Bone marrow (tissue), 2 donors: ENCODE measurements around the gene C2orf78.
"Not testable (repeated sequence)": the region's sequence is repeated elsewhere in the genome, so short reads cannot be mapped to it uniquely, and the experiment has no call there.

Source experiments
- DNase-seq, 2 donors: peaks; one replicate each; lab custom pipeline; 2025; lab: John Stamatoyannopoulos, UW

C2orf78 gene, protein sequence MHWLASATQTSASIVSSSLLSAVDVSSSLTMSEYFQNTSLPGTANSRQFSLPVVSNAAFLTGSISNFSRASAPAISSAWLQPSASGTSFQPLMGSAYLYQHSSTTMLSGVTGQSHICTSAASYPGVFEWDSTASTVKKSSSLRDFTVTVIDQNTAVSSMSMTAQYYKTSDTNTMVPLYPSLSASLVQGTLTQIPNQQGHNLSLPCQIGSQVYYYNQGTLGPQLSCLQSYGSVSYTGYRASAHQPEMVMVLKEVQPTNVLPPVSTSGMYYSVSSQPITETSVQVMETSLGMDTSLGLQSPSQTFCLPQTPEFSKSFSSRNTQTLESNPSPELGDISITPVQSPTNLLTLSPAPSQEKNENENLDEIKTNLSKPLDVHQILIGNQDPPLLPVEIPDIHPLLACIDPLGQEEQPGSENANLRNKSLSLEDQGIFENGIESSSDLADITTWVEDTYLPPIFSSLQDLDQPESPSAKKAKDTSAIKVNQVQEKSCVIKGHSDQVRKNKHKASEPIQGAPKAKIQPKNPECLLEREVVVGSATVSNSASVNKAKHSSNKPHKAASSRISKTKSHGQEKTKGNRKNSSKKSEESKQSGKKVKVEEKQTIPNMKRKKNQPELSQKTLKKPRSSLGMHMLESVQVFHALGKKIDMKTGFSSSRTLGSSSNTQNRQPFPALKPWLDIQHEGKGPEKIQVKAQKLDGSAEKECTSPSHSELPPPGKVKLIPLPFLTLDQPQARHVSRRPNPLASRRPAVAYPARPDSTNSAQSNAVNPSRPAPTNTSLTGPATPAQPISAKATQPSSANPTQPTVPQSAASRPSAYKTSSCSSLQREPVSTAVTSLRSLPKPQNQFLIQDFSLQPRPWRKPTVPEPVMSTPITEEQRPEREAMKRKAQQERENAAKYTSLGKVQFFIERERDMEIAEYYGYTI

DNA sequence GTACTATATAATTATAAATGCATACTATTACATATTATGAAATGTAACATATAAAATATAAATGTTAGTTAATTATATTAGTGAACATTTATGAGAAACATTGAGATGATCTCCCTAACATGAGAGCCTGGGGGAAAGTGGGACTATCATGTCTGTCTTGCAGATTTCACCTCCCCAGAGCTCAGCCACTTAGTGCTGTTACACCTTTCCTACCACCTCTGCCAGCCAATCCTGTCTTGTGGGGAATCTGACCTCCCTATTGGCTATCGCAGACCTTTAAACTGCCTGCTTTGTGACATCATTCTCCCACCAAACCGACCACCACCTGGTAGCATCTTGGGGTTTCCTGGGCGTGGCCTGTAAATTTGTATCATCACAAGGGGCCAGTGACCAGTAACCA, at the start of gene C2orf78:
TSS of gene C2orf78 (plus strand) at position 301 of the 400 bp plus-strand sequence. CDS start 127 bp downstream, outside the sequence.
- not testable (repeated sequence) for DNase-seq

DNA sequence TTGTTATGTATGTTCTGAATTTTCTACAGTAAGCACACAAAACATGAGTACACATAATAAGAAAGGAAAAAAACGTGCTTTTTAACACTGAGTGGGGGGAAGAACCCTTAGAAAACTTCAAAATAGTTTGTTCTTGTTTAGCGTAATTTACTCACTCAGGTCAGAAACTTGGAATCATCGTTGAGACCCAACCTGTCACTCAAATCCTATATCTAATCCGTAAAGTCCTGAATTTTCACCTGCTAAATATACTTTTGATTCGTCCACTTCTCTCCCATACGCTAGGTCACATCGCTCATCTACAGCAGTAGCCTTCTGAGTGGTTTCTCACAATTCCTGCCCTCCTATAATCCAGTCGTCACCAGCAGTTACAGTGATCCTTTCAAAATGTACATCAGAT, 47.6 kb upstream of the C2orf78 start:
- no peak for DNase-seq

DNA sequence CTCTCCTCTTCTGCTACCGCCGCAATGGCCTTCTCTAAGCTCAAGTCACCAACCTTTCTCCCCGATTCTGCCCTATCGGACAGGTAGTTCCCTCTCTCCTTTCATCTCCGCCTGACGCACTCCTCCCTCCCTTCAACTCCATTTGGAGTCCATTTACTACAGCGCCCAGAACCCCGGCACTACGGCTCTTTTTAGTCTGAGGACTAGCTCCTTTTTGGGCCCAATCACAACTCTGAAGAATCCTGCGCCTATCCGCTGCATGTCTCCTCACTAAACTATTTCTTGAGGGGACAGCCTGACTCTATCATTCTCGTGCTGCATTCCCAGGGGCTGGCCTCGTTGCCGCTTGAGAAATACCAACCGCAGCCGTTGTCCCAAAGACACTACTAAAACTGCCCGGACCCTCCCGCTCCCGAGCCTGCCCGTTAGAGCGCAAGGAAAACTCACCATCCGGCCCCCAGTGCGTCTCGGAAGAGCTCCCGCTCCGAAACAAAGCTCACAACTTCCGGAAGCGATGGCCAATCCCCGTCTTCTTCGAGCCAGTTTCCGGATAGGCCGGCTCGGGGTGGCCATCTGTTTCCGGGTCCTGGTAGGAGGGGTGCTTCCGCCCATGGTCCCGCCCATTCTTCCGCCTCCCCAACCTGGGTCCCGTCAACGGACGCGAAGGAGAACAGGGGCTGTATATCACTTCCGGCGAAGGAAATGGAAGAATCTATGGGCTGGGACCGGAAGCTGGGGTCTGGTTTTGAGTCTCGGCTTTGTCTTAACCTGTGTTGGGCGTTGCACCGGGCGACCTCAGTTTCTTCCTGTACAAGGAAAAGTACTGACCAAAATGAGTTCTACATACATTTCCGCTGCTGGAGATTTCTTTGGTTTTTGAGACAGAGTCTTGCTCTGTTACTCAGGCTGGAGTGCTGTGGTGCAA, 46.9 kb upstream of the C2orf78 start, which contains the start of gene TPRKB:
TSS of gene TPRKB (minus strand) at position 491 of the 925 bp plus-strand sequence. CDS start 2,776 bp downstream, outside the sequence.
- peak; percentile 78 to 91 for DNase-seq

DNA sequence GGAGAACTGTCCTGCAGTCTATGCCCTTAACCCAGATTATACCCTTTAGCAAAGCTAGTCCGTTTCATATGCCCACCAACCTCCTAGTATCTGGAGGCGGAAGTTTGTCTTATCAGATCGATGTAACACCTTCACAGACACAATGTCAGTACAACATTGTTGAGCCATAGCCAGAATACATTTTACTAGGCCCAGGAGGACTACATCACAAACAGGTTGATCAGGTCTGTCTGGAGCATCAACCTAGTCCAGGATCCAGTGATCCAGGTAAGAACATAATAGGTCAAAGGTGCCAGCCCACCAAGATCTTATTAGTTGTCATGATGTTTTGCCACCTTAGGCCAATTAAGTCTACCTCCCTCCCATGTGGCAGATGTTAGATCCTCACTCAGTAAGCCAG, 44.9 kb upstream of the C2orf78 start:
- DNase-seq: no peak

DNA sequence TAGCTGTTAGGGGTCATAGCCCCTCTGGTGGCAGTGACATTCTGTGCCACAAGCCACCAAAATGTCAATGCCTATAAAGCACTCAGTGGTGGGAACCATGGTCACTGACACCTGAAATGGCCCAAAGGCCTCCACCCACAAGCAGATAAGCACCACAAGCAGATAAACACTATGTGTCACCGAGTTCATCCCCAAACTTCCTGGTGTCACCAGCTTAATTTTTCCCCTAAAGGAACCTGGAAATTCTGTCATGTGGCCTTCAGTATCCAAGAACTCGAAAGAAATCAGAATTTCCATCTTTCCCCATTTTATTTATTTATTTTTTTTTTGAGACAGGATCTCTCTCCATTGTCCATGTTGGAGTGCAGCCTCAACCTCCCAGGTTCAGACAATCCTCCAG, 43.2 kb upstream of the C2orf78 start:
- no peak for DNase-seq

DNA sequence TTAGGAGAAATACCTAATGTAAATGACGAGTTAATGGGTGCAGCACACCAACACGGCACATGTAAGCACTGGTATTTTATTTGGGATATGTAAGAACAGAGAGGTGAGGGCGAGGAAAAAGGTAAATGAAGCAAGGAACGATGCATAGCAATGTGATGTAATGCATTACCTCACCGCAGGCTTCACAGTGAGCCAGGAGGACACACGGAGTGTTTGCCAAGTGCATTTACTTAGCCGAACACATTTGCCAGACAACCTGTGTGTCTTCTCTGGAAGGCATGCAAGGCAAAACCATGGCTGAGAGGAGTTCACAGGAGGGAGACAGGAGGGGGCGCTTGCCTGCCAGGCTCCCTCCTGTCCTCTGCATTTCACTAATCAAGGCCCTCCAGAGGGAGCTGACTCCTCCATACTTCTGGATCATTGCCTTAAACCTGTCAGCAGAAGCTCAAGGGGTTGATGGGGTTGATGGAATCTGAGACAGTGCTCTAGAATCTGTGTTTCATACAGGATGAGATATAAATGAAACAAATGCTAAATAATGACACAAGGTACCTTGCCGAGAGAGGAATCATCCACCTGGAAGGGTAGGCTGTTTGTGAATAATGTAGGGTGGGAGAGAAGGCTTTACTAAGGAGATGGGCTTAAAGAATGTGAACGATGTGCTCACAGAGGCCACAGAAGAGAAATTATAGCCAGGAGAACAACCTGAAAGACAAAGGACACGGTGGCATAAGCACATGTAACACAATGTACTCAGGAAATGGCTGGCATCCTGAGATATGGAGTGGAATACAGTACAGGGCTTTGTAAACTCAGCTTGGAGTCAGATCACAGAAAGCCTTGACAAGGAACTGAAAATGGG, 37.7 kb upstream of the C2orf78 start:
- DNase-seq: no peak

DNA sequence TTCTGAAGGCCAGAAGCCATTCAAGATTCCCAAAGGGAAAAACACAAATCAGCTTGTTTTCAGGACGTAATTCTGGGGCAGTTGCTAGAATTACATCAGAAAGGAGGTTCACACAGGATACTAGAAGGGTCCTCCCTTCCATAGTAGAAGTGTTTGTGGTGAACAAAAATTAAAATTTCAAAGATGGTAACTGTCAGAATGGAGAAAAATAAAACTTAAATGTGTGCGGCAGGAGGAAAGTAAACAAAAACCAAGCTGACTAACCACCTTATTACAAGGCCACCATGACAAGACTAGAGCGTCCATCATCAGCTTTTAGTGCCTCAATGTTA, 37.1 kb upstream of the C2orf78 start:
- DNase-seq: no peak

DNA sequence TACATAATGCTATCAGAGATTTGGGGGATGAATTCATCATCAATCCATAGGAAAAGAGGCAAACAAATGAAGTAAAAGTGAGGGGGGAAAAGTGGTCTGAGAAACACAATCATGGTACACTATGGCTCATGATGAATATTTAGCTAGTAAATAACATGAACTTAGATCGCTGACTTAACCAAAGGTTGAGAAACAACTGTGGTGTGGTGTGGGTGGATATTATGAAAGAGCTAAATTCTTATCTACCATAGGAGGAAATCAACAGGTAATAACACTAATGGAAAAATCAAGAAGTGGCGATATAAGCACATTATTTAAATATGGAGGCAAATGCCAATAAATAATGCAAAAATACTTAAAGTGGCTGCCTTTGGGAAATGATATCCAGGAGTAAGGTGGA, 34.7 kb upstream of the C2orf78 start:
- DNase-seq: no peak

DNA sequence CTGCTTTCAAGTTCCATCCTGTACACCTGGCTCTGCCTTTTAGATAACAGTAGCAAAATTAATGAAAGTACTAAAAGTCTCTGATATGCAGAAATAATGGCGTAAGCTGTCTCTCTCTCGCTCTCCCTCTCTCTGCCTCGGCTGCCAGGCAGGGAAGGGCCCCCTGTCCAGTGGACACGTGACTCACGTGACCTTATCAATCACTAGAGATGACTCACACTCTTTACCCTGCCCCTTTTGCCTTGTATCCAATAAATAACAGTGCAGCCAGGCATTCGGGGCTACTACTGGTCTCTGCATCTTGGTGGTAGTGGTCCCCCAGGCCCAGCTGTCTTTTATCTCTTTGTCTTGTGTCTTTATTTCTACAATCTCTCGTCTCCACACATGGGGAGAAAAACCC, 29.7 kb upstream of the C2orf78 start:
- DNase-seq: not testable (repeated sequence)

DNA sequence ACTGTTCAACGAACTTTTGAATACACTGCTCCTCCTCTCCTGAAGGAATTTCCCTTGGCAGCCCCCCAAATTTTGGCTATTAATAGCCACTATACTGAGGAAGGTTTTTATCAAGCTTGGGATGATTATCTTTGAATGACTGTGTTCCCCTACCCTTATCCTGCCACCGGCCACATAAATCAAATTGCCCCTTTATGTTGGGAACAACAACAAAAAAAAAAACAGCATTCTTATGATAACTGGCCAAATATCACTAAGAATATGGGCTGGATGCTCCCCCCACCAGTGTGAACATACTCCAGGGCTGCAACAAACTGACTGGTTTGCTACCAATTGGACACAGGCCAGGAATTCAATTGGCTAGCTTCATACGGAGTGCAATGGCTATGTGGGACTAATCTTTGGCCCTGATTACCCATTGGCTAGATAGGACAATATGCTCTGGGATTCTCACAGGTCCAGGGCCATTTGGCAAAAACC, 24.7 kb upstream of the C2orf78 start:
- no peak for DNase-seq

DNA sequence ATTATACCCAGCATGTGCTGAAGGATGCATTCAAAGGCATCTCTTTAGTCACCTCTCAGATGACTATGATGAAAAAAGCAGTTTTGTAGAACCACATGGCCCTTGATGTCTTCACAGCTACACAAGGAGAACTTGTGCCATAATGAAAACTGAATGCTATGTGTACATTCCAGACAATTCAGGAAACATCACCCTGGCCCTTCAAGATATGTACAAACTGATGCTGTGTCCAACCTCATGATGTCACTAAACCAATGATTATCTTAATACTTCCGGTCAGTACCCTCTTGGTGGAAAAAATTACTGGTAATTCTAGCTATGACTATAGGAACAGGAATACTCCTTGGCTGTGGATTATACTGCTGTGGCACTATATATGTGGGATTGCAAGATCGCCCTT, 24.1 kb upstream of the C2orf78 start:
- no peak for DNase-seq

DNA sequence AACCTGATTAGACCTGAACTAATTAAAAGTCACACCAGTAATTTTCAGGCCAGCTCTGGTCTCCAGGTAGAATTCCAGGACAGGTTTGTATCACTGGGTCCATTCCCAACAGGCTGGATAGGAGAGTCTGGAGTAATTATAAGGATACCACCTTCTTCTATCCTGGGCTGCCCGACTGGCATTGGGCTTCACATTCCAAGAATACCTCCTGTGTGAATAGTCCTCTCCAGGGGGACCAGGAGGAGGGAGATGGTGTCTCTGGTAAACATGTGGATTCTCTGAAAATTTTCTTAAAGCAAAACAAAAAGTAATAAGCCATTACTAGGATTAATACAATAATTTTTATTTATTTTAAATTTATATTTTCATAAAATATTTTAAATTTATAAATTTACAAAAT, 21.4 kb upstream of the C2orf78 start:
- no peak for DNase-seq

DNA sequence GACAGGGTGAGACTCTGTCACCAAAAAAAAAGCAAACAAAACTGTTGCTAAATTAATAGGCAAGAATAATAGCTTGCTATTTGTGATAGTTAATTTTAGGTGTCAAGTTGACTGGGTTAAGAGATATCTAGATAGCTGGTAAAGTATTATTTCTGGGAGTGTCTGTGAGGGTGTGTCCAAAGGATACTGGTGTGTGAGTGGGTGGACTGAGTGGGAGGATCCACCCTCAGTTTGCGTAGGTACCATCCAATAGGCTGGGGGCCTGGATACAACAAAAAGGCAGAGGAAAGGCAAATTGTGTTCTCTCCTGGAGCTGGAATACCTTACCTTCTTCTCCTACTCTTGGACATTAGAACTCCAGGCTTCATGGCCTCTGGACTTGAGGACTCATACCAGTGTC, 19.0 kb upstream of the C2orf78 start:
- DNase-seq: no peak

DNA sequence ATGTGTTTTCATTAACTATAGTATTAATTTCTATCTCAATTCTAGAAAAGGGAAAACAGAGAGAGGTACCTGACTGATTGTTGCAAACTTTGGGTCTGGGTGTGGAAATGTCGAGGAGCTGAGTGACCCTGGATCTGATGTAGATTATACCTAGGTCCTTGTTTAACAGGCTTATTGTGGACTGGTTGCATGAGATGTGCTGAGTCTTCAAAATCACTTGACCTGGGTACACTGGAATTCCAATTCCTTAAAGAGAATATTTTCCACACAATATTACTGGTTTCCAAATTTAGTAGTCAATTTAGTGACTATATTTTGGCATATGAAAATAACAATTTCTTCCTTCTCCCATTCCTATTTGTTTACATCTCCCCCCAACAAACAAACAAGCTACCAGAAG, 17.6 kb upstream of the C2orf78 start:
- no peak for DNase-seq

DNA sequence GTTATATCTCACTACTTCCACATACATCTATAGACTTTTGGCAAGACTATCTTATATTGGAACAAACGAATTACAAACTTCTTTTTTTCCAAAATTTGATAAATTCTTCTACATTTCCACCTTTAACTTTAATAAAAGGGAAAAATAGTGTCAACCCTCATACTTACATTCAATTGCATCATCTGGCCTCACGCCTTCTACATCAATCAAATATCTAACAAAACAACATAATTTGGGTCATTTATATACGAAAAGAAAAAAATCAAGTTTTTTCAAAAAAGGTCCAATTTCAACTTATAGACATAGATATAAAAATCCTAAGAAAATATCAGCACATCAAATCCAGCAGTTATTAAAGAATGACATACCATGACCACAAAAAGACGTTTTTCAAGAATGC, 17.0 kb upstream of the C2orf78 start:
- no peak for DNase-seq

DNA sequence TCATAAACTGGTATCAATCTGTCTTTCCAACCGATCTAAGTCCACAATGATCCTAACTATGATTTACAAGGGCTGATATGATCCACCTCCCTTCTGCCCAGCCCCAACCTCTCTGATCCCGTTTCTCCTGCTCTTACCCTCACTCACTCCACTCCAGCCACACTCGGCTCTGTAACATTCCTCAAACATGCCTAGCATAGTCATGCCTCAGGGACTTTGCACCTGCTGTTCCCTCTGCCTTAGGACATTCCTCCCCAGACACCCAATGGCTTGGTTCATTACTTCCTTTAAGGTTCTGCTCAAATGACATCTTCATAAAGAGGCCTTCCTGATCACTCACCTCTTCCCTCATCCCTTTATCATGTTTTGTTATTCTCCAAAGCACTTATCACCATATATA, 13.3 kb upstream of the C2orf78 start:
- no peak for DNase-seq

DNA sequence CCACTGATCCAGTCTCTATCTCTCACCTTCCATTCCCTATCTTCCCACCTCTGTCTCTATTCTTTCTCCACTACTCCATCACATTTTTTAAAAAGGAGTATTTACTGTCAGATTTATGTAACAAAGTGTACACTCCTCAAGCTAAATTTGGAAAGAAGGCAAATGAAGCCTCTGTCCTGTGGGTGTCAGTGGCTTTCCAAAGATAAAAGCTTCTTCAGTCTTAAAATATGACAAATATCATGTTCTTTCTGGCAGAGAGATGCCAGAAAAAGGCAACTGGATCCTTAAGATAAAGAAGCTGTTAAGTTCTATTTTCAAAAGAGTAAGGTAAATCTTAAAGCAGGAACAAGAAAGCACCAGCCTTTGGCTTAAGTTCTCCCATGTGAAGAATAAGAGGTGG, 11.2 kb upstream of the C2orf78 start:
- DNase-seq: no peak

DNA sequence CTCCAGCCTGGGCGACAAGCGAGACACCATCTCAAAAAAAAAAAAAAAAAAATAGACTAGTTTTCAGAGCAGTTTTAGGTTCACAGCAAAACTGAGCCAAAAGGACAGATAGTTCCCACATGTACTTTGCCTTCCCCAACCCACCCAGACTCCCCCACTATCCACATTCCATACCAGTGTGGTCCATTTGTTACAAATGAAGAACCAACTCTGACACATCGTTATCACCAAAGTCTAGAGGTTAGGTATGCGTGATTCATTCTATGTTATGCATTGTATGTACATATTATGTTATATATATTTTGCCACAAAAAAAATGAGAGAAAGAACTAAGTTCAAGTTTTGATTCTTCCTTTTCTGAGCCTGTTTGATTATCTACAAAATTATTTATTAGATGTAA, 7.6 kb upstream of the C2orf78 start:
- DNase-seq: no peak

DNA sequence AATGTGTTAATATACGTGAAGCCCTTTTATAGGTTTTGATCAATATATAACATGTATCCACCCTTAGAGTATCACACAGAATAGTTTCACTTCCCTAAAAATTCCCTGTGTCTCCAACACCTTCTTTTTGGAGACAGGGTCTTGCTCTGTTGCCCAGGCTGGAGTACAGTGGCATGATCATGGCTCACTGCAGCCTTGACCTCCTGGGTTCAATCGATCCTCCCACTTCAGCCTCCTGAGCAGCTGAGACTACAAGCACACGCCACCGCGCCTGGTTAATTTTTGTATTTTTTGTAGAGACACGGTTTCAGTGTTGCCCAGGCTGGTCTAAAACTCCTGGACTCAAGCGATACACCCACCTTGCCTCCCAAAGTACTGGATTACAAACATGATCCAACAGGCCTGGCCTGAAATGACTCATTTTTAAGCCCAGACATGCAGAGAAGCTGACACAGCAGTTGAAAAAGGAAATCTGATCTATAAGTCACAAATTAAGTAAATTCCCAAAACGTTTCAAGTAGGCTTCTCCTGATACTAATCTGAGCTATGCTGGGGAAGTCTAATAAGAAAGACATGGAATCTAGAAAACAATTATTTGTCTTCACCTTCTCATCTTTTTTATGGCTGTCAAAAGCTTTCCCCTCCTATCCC, 7.0 kb upstream of the C2orf78 start:
- DNase-seq: no peak

DNA sequence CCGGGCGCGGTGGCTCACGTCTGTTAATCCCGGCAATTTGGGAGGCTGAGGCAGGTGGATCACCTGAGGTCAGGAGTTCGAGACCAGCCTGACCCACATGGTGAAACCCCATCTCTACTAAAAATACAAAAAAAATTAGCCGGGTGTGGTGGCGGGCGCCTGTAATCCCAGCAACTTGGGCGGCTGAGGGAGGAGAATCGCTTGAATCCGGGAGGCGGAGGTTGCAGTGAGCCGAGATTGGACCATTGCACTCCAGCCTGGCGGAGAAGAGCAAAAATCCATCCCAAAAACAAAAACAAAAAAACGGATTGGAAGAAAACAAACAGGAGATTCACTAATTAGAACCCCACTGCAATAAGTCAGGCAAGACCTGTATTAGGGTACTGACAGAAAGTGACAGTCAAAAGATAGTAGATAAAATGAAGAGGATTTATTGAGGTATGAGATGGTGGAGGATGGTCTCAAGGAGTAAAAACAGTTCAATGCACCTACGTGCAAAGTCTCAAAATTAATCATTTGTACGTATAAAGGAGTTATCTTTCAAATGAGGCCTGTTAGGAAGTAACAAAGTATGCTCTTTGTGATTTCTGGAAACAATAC, 5.0 kb upstream of the C2orf78 start:
- not testable (repeated sequence) for DNase-seq
